ENCODE results near the gene HOXB9. TPM values are rescaled to one million over a fixed set of nuclear protein-coding genes. Genes with fewer than 3 reads are reported as not detected.

Gene HOXB9
- total and polyA plus RNA-seq, 3 donors from 2014 or later: 0.31 to 0.94 (median 0.76) TPM

DNA sequence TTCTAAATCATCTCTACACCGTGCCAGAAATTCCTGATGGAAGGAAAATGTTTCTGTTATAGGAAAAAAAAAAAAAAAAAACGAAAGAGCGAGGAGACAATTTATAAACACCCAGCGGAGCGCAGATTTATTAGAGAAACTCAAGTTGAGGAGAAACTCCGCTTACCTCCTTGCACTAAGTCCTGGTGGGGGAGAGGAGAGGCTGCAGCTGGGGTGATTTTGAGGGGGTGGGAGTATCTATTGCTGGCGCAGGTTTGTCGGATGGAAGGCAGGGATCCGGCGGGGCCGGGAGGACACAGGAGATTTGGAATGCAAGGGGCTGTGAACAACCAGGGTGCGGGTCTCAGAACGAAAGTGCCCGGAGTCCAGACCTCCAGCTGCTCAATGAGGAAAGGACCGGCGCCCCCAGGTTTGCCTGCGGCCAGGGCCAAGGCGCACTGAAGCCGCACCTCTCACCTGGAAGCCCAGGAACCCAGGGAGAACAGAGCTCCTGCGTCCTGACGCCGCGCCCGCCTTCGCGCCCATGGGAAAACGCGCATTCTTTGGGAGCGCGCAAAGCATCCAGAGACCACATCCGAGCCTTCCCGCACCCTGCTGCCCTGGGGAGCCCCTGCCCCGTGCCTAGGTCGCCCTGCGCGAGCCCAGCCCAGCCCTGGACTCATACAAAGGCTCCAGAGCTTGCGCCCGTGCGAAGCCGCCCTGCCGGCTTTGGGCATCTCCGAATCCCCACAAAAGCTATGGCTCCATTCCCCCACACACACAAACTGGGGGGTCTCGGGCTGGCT is 8.5 kb downstream of the HOXB9 start:
- H3K4me1 ChIP-seq: peaks cover 1% of the 10 kb centered on the region
- no peaks in the 10 kb centered on the region for H3K9me3 ChIP-seq
- TF ChIP-seq, protein P1, sequence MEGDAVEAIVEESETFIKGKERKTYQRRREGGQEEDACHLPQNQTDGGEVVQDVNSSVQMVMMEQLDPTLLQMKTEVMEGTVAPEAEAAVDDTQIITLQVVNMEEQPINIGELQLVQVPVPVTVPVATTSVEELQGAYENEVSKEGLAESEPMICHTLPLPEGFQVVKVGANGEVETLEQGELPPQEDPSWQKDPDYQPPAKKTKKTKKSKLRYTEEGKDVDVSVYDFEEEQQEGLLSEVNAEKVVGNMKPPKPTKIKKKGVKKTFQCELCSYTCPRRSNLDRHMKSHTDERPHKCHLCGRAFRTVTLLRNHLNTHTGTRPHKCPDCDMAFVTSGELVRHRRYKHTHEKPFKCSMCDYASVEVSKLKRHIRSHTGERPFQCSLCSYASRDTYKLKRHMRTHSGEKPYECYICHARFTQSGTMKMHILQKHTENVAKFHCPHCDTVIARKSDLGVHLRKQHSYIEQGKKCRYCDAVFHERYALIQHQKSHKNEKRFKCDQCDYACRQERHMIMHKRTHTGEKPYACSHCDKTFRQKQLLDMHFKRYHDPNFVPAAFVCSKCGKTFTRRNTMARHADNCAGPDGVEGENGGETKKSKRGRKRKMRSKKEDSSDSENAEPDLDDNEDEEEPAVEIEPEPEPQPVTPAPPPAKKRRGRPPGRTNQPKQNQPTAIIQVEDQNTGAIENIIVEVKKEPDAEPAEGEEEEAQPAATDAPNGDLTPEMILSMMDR (IDR thresholded peaks at IDR 0.05): no peak
- TF ChIP-seq POLR2A (IDR thresholded peaks at IDR 0.05): no peak
- DNase-seq: no peak
- 7 to 8% methylated on average over 19 to 39 of the region's 43 CpGs for WGBS, 2 donors
- no peaks in the 10 kb centered on the region for H3K36me3 ChIP-seq (ENCODE audit: low read depth, missing control alignments)
- no peak overlapping the region for H3K4me3 ChIP-seq
- peaks cover 9% of the 10 kb centered on the region for H3K27me3 ChIP-seq
- no peak overlapping the region for H3K27ac ChIP-seq
- intact Hi-C loops (cut with DNase I; ENCODE audit: low total_unique reads): no loop called here

DNA sequence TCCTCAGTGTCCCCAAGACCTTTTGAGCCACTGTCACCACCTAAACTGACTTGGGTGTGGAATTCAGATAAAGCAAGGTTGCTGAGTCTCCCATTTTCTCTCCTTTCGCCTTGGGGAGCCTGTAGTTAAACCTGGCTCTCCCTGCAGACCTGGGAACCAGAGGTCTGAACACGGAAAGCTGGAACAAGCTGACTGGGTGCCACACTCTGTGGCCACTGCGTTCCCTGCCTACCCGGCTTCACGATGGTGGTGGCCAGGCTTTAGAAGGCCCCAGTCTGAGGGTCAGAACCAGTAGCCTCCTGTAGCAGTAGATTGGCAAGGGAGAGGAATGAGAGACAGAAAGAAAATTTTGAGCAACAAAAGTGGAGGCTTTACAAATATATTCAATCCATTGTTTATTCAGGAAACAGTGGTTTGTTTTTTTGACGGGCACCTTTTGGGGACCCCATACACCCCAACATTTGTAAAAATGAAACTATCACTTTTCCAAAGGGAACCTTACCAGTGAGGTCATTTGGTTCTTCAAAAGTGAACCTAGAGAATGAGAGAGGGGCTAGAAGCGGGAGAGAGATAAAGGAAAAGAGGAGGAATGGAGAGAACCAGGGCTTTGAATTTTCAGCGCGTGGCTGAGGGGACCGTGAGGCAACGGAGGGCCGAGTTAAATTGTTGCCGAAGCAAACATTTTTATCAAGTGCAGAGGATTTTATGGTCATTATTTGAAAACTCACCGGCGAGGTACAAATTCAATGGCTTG is 9.3 kb downstream of the HOXB9 start:
- intact Hi-C loops (cut with DNase I; ENCODE audit: low total_unique reads): no loop called here
- H3K4me1 ChIP-seq: peaks cover 4% of the 10 kb centered on the region
- H3K36me3 ChIP-seq (ENCODE audit: low read depth, missing control alignments): no peaks in the 10 kb centered on the region
- WGBS, 2 donors: 17% methylated on average over 15 of the region's 15 CpGs
- no peak for DNase-seq
- TF ChIP-seq, protein P1 (IDR thresholded peaks at IDR 0.05): no peak
- no peak for TF ChIP-seq POLR2A (IDR thresholded peaks at IDR 0.05)
- no peak overlapping the region for H3K4me3 ChIP-seq
- H3K27me3 ChIP-seq: peaks cover 9% of the 10 kb centered on the region
- no peak overlapping the region for H3K27ac ChIP-seq
- no peaks in the 10 kb centered on the region for H3K9me3 ChIP-seq

DNA sequence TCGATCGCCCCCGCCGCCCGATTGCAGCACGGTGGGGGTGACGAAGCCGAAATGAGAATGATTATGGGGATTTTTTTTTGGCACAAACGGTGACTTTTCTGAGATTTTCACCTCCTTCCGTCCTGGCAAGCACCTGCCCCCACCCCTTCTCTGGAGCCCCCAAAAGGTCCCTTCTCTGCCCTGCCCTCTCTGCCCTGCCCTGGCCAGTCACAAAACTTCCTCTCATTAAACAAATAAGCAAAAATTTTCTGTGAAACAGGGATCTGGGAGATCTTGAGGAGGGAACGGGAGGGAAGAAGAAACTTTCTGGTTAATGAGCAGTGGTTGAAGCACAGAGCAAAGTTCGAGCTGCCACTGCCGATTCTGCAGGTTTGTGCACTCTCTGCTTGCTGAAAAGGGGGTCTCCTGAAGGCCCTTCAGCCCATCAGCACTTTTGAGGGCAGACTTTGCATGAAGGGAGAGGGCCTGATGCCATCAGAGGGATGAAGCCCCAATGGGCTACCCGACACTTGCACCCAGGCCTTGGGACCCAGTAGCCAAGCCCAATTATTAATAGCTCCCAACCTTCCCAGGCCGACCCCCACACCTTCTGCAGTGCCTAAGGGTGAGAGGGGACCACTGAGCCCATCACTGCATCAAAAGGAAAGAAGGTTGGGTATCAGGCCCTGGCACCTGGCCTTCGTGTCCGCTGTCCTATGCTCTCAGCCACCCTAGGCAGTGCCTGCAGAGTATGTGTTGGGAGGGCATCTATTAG is 10.0 kb downstream of the HOXB9 start:
- 16 to 24% methylated on average over 14 to 17 of the region's 17 CpGs for WGBS, 2 donors
- intact Hi-C loops (cut with DNase I; ENCODE audit: low total_unique reads): no loop called here
- Histone ChIP-seq H3K27me3 (peaks cover 9% of the 10 kb centered on the region), H3K4me1 (peaks cover 4% of the 10 kb centered on the region), H3K27ac (no peak overlapping the region), H3K9me3 (no peaks in the 10 kb centered on the region), H3K36me3 (ENCODE audit: low read depth, missing control alignments) (no peaks in the 10 kb centered on the region), H3K4me3 (no peak overlapping the region)
- no peak for DNase-seq
- TF ChIP-seq POLR2A (IDR thresholded peaks at IDR 0.05): no peak
- TF ChIP-seq, protein P1 (IDR thresholded peaks at IDR 0.05): no peak

- H3K27me3 ChIP-seq: peaks cover 9% of the 10 kb centered on the region
- H3K4me1 ChIP-seq: peaks cover 7% of the 10 kb centered on the region
- TF ChIP-seq POLR2A (IDR thresholded peaks at IDR 0.05): no peak
- TF ChIP-seq, protein P1 (IDR thresholded peaks at IDR 0.05): no peak
- DNase-seq: no peak
- H3K36me3 ChIP-seq (ENCODE audit: low read depth, missing control alignments): no peaks in the 10 kb centered on the region
- no peaks in the 10 kb centered on the region for H3K9me3 ChIP-seq
- peak within 1 kb of the TSS; percentile 9 to 19 for H3K4me3 ChIP-seq
- 7 to 9% methylated on average over 41 of the region's 41 CpGs for WGBS, 2 donors
- no peak within 1 kb of the TSS for H3K27ac ChIP-seq
- intact Hi-C loops (cut with DNase I; ENCODE audit: low total_unique reads): no loop called here
Observed at GRCh38 chr17:48615047-48615962, 10.9 kb downstream of the HOXB9 start, which contains the start of gene HOXB8. TSS of gene HOXB8 (minus strand) at chr17:48615292. CDS start at chr17:48614704, 588 bp downstream.

Data from testis (tissue), 3 donors.